Measurements from ENCODE around the gene GPR42.
"Not testable (repeated sequence)": the region's sequence is repeated elsewhere in the genome, so short reads cannot be mapped to it uniquely, and the experiment has no call there.

The GPR42 gene

DNA sequence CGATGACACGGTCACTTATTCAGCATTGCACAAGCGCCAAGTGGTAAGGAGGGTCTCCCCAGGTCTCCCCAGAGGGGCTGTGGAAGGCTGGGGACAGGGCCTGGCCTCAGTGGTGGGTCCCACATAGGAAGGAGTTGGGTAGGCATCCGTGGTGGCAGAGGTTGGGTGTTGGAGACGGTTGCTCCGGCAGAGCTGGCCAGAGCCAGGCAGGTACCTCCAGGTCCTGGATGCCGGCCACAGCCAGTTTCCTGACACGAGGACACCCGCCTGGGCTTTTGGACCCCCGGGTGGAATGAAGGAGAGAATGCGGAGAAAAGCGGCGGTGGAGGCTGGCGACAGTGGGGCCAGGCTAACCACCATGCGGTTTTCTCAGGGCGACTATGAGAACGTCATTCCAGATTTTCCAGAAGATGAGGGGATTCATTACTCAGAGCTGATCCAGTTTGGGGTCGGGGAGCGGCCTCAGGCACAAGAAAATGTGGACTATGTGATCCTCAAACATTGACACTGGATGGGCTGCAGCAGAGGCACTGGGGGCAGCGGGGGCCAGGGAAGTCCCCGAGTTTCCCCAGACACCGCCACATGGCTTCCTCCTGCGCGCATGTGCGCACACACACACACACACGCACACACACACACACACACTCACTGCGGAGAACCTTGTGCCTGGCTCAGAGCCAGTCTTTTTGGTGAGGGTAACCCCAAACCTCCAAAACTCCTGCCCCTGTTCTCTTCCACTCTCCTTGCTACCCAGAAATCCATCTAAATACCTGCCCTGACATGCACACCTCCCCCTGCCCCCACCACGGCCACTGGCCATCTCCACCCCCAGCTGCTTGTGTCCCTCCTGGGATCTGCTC lies 24.4 kb upstream of the GPR42 start:
- DNase-seq (ENCODE audit: low read depth, low spot score) = peak; percentile 47

GRCh38 chr19:35347171-35347929 lies 23.5 kb upstream of the GPR42 start, which contains the start of gene FFAR1:
TSS of gene FFAR1 (plus strand) at chr19:35347902. CDS start at chr19:35351552, 3,650 bp downstream.
- DNase-seq (ENCODE audit: low read depth, low spot score) = no peak

GRCh38 chr19:35347930-35348298 lies 23.0 kb upstream of the GPR42 start:
- no peak for DNase-seq (ENCODE audit: low read depth, low spot score)

DNA sequence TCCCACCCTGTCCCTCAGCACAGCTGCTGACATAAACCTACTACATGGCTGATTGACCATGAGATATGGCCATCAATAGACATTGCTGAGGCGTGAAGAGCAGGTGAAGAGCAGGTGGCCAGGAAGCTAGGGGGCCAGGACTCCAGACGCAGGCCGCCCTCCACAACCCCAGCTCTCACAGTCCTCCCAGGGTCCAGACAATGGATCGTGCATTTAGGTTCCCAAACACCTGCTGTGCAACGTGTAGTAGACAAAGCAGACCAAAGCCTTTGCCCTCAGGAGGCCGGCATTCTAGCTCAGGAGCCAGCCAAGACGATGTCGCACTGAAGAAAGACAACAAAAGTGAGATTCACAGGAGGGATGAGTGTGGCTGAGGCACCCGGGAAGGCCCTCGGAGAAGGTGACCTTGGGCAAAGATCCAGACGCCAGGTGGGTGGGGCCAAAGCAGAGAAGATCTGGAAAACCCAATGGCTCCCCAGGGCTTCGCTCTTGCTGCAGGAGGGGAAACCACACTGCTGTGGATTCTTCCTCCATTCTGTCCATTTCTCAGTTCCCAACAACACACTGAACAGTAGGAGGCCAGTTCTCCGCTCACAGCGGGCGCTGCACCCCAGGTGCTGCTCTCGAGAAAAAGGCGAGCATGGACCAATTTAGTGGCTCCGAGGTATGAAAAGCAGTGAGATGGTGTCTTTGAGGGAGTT lies 21.8 kb upstream of the GPR42 start:
- no peak for DNase-seq (ENCODE audit: low read depth, low spot score)

GRCh38 chr19:35349614-35350521 lies 21.0 kb upstream of the GPR42 start:
- no peak for DNase-seq (ENCODE audit: low read depth, low spot score)

GRCh38 chr19:35350591-35350990 lies 20.3 kb upstream of the GPR42 start:
- no peak for DNase-seq (ENCODE audit: low read depth, low spot score)

GRCh38 chr19:35351411-35352176 lies 19.3 kb upstream of the GPR42 start:
- DNase-seq (ENCODE audit: low read depth, low spot score) = no peak

GRCh38 chr19:35352177-35352447 lies 18.8 kb upstream of the GPR42 start:
- DNase-seq (ENCODE audit: low read depth, low spot score) = no peak

DNA sequence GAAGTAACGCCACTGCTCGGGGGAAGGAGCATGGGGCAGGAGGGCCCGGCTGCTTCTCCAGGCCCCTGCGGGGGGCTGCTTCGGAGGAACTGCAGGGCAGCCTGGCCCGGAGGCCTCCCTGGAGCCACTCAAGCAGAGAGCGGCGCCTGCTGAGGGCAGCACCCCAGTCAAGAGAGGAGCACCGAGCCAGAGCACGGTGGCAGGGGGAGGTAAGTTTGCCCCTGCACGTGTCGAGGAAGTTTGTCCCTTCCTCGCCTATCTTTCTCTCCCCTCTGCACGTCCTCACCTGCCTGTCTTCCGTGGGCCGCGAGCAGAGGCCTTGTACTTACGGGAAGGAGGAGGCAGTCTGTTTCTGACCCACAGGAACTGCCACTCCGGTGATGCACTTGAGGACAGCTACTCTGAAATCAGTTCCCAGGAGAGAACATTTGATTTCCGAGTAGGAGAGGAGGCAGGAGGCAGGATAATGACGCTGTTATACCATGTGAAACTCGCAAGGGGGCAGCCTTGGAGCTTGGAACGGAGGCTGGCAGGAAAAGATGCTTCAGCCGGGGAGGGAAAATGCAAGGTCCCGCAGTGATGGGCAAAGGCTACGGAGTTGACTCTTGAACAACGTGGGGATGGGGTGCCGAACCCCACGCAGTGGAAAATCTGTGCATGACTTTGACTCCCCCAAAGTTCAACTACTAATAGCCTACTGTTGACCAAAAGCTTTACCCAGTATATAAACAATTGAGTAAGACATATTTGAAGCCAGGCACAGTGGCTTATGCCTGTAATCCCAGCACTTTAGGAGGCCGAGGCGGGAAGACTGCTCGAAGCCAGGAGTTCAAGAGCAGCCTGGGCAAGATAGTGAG lies 18.2 kb upstream of the GPR42 start:
- DNase-seq (ENCODE audit: low read depth, low spot score) = peak; percentile 32

DNA sequence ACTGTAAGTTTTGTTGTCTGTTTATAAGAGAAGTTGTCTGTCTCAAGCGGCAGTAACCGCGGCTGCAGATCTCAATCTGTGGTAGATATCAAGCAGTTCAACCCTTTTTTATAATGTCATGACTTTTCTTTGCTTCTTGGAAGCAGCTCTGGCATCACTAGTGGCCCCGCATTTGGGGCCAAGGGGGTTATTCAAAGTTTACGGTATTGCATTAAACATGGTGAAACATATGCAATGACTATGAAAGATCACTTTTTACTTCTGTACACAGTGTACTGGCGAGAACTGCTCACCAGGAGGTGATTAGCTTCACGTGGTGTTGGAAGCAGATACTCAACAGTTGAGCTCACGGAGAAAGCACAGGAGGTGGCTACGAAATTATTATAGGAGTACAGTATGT lies 17.2 kb upstream of the GPR42 start:
- DNase-seq (ENCODE audit: low read depth, low spot score) = no peak

- no peak for DNase-seq (ENCODE audit: low read depth, low spot score)
Measured at GRCh38 chr19:35354898-35355297, 16.0 kb upstream of the GPR42 start.

DNA sequence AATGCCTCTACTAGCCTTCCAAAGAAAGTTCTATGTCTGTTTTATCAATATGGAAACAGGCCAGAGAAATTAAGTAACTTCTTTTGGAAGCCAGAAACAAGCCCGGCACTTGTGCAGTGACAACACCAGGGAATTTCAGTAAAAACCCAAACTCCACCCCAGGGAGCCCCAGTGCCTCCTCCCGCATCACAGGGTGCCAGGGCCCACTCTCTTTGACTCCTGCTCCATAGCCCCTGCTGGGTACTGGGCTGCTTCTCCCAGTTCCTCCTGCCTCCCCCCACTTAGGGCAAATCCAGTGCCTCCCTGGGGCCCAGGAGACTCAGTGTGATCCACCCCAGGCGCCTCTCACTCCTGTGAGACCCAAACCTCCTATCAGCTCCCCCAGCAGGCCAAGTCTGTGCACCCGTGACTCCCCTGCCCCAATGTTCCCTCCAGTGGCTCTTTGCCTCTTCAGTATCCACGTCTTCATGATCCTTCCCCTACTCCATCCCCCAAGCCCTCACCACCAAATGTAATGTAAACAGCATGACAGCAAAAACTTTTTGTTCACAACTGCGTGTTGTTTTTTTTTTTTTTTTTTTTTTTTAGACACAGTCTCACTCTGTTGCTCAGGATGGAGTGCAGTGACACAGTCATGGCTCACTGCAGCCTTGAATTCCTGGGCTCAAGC lies 14.9 kb upstream of the GPR42 start:
- DNase-seq (ENCODE audit: low read depth, low spot score) = no peak

DNA sequence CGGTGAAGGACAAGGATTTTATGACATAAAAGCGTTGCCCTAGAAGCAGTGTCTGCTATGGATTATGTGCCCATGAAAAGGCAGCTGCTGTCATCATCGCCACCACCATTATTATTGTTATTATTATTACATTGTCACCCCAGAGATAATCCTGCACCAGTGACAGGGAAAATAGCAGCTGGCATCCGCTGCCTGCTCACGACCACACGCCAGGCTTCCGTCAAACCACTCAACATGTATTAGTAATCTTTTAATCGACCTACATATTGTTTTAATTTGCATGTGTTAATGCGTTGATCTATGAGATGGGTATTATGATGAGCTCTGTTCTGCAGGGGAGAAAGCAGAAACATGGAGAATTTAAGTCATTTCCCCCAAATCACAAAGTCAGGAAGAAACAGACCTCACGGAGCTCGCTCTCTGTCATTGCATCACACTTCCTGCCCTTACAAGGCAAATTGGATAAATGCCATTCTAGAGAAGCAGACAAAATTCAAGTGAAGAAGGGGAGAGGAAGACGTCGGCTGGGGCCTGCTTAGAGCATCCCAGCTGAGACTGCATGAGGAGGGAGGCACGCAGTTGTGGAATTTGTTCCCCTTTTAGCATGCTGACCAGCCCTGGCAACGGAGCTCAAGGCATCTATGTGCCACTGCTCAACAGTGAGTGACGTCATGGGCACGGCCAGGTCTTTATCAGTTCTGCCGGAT lies 12.8 kb upstream of the GPR42 start, which contains the start of gene FFAR3:
Gene FFAR3 (plus strand): TSS at position 594 of the 707 bp plus-strand sequence. CDS start 431 bp downstream, outside the sequence.
- DNase-seq (ENCODE audit: low read depth, low spot score) = no peak

- not testable (repeated sequence) for DNase-seq (ENCODE audit: low read depth, low spot score)
Measured at GRCh38 chr19:35358834-35359233, 12.0 kb upstream of the GPR42 start.

DNA sequence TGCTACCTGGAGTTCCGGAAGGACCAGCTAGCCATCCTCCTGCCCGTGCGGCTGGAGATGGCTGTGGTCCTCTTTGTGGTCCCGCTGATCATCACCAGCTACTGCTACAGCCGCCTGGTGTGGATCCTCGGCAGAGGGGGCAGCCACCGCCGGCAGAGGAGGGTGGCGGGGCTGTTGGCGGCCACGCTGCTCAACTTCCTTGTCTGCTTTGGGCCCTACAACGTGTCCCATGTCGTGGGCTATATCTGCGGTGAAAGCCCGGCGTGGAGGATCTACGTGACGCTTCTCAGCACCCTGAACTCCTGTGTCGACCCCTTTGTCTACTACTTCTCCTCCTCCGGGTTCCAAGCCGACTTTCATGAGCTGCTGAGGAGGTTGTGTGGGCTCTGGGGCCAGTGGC lies 11.5 kb upstream of the GPR42 start:
- DNase-seq (ENCODE audit: low read depth, low spot score) = not testable (repeated sequence)

GRCh38 chr19:35360081-35360480 lies 10.8 kb upstream of the GPR42 start:
- not testable (repeated sequence) for DNase-seq (ENCODE audit: low read depth, low spot score)

- DNase-seq (ENCODE audit: low read depth, low spot score) = no peak
Measured at GRCh38 chr19:35360880-35361420, 9.9 kb upstream of the GPR42 start.
